ENCODE results near the gene GABRD.

DNA sequence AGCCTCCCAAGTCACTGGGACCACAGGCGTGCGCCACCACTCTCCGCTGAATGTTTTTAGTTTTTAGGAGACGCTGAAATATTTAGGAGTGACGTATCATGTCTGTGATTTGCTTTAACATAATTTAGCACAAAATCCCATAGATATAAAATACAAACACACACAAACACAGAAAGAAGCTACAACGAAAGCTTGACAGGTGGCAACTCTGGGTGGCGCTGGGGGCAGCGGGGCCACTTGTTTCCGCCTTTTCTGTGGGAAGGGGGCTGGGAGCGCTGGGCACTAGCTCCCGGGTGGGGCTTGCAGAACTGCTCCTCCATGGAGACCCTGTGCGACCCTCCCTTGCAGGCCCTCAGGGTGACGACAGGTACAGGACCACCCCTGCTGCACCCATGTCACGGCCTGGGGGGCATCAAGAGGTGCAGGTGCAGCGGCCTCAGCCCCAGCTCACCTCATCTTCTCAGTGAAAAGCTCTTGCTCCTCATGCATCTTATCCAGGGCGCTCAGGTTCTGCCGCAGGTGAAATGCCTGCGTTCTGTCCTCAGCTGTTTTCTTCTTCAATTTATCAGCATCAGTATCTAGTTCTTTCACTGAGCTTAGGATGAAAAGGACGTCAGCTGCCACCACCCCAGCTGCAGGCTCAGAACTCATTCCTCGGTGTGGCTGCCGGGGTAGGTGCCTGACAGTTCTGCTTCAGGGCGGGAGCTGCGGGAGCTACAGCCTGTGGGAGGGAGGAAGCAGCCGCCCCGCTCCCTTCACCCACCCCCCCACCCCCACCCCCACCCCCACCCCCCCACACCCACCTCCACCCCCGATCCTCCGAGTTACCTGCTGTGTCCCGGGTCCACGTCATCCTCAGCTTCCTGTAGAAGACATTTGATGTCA, 30.8 kb upstream of the GABRD start:
- TF ChIP-seq, protein P1, sequence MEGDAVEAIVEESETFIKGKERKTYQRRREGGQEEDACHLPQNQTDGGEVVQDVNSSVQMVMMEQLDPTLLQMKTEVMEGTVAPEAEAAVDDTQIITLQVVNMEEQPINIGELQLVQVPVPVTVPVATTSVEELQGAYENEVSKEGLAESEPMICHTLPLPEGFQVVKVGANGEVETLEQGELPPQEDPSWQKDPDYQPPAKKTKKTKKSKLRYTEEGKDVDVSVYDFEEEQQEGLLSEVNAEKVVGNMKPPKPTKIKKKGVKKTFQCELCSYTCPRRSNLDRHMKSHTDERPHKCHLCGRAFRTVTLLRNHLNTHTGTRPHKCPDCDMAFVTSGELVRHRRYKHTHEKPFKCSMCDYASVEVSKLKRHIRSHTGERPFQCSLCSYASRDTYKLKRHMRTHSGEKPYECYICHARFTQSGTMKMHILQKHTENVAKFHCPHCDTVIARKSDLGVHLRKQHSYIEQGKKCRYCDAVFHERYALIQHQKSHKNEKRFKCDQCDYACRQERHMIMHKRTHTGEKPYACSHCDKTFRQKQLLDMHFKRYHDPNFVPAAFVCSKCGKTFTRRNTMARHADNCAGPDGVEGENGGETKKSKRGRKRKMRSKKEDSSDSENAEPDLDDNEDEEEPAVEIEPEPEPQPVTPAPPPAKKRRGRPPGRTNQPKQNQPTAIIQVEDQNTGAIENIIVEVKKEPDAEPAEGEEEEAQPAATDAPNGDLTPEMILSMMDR (IDR thresholded peaks at IDR 0.05; ENCODE audit: low read depth, low read length, poor library complexity, severe bottlenecking) = no peak
- no peak for TF ChIP-seq EZH2phosphoT487 (IDR thresholded peaks at IDR 0.05; ENCODE audit: borderline replicate concordance, low read length)
